DMS153 (cell line): ENCODE measurements around the gene CNOT8.
A peak's percentile ranks its signal among the peaks of the same experiment; 100 is the strongest.
"Not testable (repeated sequence)": the region's sequence is repeated elsewhere in the genome, so short reads cannot be mapped to it uniquely, and the experiment has no call there.

Experiments
- DNase-seq: peaks from one replicate; lab custom pipeline; 2025; lab: John Stamatoyannopoulos, UW

Gene CNOT8

DNA sequence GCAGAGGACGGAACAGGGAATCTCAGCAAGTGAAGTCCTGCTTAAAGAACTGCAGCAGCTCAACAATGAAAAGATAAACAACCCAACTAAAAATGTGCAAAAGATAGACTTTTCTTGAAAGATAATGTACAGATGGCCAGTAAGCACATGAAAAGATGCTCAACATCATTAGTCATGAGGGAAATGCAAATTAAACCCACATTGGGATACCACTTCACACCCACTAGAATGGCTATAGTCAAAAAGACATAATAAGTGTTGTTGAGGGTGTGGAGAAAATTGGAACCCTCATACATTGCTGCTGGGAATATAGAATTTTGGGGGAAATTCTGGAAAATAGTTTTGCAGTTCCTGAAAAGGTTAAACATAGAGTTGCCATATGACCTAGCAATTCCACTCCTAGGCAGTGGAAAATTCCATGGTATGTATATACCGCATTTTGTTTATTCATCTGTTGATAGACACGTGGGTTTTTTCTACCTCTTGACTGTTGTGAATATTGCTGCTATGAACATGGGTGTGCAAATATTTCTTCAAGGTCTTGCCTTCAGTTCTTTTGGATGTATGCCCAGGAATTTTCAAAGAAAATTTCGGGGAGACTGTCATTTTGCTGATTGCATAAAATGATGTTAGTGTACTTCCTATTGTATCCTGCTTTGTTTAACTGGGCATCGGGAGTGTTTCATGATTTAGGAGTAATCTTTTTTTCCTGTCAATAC is 7.2 kb downstream of the CNOT8 start:
- no peak for DNase-seq

DNA sequence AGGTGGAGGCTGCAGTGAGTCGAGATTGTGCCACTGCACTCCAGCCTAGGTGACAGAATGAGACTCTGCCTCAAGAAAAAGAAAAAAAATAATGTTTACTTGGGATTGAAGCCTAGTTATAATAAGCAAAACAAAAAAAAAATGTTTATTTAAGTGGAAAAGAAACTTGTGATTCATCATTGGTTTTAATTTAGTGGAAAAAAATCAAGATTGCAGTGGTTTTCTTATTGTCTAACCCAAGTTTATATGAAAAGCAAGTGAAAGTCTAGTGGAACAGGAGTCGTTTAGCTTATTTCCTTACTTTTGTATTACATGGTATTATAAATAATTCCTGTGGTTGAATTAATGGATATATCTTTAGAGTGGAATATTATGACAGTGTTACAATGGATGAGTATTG is 8.4 kb downstream of the CNOT8 start:
- no peak for DNase-seq

DNA sequence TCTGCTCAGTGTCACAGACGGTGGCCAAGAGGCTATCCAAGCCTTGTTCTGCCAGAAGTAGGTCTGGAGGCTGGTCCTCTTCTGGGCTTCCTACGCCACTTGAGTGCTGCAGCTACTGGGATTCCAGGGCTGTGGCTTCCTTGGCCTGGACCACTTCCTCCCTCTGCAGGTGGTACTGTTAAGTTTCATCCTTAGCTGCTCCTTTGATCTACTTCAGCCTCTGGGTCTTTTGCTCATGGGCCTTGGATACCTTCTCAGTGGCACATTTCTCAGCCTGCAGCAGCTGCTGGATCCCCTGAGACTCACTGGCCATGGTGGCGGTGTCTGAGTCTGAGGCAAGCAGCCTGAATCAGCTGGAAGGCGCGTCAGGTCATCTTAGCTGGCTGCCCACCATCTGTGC is 10.3 kb downstream of the CNOT8 start:
- DNase-seq = no peak

DNA sequence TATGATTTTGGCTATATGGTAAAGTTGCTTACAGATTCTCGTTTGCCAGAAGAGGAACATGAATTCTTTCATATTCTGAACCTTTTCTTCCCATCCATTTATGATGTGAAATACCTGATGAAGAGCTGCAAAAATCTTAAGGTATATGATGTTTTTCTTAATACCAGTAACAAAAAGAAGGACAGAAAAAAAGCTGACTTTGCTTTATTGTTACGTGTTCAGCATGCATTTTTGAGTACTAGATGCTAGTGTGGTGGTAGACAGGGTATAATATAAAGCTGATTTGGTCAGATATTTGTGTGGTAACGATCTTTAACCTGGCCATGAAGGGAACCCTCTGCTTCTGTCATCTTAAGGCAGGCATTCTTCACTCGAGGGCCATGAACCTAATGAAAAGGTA is 13.3 kb downstream of the CNOT8 start:
- DNase-seq = no peak

DNA sequence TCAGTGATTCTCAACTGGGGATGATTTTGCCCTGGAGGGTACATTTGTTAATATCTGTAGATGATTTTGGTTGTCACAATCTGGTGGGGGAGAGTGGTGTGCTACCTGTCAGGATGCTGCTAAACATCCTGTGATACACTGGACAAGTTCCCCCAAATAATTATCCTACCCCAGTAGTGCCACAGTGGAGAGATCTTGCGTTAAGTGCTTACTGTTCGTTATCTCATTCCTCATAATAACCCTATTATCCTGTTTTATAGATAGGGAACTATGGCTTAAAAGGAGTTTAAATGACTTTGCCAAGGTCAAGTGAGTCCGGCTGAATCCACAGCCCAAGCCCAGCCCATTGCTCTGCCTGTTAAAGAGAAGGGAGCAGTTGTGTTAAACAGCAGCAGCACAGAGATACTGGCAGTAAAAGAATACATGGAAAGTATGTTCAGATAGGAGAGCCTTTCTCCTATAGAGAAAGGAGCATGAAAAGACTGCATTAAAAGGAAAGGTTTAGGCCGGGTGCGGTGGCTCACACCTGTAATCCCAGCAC is 15.4 kb downstream of the CNOT8 start:
- no peak for DNase-seq

DNA sequence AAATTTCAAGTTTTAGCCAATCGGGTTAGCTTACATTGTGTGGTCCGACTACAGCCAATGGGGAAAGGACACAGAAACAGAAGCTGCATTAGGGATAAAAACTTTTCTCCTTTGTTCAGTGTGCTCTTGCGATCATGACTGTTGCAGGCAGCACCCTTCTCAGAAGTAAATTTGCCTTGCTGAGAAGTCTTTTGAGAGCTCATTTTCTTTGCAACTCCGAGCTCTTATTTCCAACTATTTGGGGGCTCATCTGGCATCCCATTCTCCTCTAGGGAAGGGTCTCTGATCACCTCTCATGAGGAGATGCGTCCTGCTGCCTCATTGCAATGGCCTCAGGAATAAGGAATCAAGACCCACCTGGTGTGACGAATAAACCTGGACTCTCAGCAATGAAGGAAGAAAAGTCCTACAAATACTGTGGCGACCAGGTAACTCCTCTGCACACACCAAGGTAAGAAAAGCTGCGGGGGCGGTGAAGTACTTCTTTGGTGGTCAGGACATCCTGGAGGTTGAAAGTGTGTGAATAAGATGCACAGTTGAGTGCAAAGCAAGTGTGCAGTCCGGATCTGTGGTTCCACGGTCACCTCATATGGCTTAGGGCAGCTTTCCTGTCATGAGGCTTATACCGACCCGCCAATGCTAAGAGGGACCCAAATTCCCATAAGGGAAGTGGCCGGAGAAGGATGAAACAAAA is 20.4 kb downstream of the CNOT8 start:
- DNase-seq = no peak

DNA sequence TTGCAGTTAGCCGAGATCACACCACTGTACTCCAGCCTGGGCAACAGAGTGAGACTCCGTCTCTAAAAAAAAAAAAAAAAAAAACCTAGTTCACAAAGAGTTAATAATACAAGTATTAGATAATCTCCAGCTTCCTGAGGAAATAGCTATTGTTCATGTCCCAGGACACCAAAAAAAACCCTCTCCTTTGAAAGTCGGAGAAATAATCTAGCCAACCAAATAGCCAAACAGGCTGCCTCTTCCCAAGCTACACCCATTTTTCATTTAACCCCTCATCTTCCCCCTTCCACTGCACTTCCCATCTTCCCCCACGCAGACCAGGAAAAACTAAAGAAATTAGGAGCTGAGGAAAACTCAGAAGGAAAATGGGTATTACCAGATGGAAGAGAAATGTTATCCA is 23.6 kb downstream of the CNOT8 start:
- DNase-seq = no peak

DNA sequence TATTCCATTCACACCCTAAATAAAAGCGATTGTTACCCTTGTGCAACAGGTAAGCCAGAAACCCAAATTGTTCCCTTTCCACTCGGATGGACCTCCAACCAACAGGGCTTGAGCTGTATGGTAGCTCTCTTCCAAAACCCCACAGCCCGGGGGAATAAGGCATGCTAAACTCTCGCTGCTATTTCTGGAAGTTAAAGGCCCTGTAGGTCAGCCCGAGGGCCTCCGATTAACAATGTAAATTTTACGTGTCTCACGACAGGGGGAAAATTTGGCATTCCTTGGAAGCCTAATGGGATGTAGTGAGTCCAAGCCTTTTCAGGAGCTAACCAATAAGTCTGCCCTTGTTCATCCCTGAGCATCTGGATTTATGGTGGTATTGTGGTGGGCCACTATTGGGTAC is 26.0 kb downstream of the CNOT8 start:
- DNase-seq = no peak

DNA sequence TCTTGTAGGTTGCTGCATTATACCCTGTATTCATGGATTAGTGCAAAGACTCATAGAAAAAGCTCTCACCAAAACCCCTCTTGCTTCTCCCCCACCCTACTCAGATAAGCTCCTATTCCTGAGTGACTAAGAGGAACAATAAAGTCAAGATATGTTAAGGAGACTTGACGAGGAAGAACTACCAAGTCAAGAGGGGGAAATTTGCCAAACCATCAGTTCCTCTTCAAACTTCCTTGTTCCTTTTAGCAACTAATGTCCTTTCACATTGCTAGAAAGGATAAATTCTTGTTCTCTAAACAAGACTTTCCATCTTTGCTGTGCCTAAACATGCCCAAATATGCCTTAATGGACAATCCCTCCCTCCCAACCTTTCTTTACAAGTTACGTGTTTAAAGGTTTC is 27.0 kb downstream of the CNOT8 start:
- DNase-seq = no peak

DNA sequence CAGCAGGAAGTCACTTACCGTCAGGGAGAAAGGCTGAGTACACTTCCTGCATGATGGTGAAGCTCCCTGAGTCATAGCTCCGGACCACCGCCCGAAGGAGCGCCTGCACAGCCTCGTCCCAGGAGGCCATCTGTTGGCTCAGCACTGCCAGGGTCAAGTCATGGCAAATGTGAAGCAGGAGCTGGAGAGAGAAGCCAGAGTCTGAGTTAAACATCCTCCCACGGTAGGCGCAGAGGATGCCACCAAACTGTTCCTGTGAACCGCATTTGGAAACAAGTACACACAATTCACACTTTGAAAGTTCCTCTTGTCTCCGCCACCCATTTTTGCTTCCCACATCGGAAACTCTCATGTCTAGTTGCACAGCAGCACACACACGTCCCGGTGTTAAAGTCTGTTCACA is 33.9 kb downstream of the CNOT8 start:
- DNase-seq = no peak

DNA sequence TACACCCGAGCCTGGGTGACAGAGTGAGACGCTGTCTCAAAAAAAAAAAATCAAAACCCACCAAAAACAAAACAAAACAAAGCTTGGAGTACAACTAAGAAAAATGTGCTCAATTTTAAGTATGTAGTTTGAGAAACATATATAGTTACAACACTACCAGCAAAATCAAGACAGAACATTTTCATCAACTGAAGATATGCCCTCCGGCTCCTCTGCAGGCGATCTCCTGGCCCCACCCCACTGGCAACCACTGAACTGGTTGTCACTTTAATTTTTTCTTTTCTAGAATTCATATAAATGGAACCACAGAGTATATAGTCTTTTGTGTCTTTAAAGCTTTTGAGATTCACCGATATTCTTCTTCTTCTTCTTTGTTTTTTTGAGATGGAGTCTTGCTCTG is 35.0 kb downstream of the CNOT8 start:
- no peak for DNase-seq

DNA sequence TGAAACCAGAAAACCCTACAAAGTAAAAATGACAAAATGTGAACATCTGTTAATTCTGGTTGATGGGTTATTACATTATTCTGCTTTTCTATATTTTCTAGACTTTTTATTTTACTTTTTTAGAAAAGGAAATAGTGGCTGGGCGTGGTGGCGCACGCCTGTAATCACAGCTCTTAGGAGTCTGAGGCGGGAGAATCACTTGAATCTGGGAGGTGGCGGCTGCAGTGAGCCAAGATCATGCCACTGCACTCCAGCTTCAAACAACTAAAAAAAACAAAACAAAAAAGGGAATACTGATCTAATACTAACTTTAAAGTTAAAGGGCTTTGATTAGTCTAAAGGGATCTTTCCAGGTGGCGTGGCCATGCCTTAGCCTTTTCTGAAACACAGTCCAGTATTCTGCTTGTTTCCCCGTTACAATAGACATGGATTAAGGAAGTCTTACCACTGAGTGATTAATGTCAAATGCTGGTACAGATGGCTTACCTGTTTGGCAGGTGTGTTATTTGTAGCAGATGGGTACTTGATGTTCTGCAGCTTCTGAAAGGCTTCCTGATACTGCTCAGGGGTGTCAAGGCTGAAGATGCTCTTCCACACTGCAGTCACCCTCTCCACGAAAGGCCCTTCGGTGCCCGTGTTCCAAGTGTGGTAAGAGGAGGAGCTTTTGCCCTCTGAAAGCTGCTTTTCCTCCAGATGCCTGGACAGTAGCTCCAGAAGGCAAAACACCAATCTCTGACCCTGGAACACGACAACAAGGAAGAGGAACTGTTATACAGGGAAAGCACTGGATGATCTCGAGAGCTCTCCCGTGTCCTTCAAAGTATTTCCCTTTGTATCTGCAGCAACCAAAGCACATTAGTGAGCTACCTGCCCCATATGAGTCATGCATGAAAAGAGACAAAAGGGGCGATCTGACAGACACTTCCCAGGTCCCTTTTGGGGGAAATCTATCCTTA is 37.5 kb downstream of the CNOT8 start:
- peak; percentile 22 for DNase-seq

DNA sequence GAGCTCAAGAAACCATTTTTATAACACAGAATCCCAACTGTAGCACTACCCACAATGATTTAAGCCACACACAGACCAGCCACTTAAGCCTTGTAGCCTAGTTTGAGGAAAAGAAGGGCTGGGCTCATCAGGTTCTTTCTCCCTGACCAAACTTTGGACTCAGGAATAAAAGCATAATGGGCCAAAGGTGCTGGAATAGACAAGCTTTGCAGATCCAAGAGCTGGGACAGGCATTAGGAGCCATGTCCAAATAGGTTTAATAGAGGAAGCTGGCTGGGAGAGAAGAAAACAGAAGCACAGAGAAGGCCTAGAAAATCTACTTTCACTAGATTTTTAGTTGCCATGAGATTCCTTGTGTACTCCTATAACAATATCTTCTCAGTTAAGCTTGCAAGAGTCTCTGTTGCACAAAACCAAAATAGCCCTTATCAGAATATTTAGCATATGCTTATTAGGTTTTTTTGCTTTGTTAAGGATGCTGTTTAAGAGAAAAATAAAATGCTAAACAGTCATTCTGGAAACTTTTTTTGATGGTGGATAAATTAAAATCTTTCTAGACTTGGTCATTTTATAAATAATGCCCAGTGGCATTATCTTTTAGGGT is 38.2 kb downstream of the CNOT8 start:
- no peak for DNase-seq

DNA sequence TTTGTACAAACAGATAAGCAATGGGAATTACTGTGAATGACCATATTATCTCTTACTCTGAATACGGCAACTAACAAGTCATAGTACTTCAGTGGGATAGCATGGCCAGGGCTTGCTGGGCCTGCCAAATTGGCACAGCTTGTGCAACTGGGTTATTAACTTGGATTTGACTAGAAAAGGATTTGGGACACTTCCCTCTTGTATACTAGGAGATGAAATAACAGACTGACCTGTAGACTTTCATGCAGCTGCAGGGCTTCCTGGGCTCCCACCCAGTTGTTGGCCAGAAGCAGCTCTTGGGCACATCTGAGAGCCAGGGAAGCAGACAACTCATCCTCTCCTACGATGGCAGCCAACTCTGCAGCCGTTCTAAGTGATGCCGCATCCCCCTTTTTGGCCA is 39.8 kb downstream of the CNOT8 start:
- DNase-seq = no peak

DNA sequence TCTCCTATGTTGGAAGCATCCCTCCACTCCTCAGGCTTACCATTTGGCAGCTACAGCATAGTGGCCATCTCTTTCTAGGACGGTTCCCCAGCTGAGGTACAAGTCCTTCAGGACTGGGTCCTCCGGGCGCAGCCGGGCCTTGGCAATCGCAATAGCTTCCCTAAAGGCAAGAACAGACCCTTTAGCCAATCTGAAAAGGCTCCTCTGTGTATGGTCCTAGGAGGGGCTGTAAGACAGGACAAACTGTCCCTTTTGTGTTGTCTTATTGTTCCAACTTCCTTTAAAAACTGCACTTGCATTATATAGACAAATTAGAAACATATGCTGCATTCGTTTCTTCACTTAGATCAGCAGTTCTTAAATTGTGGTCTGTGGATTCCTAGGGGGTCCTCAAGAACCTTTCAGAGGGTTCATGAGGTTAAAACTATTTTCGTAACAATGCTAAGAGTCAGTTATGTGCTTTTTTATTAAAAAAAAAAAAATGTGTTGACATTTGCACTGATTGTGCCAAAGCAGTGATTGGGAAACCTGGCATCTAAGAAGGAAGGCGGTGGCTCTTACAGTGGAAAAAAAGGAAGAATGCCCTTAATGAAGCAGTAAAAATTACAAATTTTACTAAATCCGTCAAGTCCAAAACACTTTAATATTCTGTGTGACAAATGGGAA is 40.9 kb downstream of the CNOT8 start:
- no peak for DNase-seq

DNA sequence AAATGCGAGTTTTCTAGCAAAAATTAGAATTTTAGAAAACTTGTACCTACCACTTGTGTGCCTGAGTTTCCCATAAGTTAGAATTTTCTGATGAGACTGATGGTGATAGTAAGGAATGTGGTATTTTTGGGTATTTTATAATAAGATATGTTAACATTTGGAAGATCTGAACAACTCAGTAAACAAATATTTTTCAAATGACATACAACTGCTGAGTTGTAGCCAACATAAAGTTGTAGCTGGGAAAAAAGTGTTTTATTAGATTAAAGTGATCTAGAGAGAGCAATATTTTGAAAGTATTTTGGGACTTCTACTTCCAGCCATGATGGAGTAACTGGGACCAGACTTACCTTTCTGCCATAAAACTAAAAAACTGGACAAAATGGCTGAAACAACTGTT is 41.6 kb downstream of the CNOT8 start:
- no peak for DNase-seq

DNA sequence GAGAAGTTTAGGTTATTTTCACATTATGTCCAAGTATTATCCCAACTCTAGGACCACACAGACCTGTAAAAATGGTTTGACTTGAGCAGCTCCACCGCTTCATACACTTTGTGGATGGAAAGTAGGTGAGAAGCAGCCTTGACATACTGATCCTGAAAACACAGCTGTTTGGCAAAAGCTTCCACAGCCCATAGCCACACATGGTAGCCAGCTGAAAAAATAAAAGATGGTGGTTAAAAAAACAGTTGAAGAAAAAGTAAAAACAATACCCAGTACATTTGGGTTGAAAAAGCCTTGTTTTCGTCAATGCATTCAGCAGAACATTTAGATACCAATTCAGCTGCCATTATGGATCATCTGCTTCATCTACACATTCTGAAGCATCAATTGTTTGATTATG is 42.8 kb downstream of the CNOT8 start:
- no peak for DNase-seq

DNA sequence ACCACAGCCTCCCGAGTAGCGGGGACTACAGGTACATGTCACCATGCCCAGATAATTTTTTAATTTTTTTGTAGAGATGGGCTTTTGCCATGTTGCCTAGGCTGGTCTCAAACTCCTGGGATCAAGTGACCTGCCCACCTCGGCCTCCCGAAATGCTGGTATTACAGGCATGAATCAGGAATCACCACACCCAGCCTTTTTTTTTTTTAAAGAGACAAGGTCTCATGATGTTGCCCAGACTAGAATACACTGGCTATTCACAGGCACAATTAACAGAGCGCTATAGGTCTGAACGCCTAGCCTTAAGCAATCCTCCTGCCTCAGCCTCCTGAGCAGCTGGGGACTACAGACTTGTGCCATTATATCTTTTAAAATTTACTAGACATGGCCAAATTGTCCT is 43.5 kb downstream of the CNOT8 start:
- DNase-seq = no peak

DNA sequence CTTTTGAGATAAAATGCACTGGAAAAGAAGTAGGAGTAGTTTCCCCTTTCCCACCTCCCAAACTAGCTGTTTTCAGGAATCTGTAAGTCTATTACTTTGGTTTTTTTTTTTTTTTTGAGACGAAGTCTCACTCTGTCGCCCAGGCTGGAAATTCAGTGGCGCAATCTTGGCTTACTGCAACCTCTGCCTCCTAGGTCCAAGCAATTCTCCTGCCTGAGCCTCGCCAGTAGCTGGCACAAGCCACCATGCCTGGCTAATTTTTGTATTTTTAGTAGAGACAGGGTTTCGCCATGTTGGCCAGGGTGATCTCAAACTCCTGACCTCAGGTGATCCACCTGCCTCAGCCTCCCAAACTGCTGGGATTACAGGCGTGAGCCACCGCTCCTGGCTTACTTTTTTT is 47.2 kb downstream of the CNOT8 start:
- not testable (repeated sequence) for DNase-seq

DNA sequence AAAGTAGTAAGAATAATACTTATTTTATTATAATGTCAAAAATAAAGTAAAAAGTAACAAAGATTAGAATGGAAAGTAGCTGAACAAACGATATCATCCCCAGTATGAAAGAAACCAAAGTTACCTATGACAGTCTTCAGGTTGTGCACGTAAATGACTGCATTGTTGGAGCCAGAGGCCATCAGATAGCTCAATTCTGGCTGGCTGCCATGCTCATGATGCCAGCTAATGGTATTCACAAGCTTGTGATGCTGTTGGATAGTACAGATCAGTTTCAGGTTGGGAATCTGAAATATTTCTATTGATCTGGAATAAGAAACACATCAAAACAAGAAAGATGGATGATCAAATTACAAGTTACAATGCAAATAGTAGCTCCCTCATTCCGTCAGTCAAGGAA is 58.4 kb downstream of the CNOT8 start:
- no peak for DNase-seq

DNA sequence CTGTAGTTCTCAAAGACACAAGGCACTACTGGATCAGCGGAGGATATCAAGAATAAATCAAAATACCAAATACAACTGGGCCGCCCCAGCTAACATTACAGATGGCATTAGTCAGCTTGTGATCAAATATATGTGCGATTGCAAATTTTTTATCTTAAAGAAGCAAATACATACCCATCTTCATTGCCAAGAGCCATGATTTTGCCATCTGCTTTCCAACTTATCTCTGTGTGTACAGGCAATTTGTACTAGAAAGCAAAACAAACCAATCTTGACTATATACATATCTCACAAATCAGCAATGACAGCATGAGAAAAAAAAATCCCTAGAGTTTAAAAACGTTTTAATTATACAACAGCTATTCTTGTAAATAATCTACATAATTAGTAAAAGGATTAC is 59.3 kb downstream of the CNOT8 start:
- no peak for DNase-seq
